ENCODE data around the gene OR14I1. TPM values are rescaled to one million over a fixed set of nuclear protein-coding genes. Genes with fewer than 3 reads are reported as not detected.

Gene OR14I1
- polyA plus RNA-seq, 1 experiment: not detected

DNA sequence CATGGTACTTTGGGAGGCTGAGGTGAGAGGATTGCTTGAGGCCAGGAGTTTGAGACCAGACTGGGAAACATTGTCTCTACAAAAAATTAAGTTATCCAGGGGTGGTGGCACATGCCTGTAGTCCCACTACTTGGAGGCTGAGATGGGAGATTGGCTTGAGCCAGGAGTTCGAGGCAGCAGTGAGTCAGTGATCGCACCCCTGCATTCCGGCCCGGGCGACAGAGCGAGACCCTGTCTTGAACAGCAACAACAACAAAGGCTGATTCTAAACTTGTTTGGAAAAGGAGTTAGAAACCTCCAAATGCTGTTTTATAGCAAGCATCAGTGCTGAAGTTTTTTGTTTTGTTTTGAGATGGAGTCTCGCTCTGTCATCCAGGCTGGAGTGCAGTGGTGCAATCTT, 38.3 kb upstream of the OR14I1 start:
- Histone ChIP-seq H3K9me3 (ENCODE audit: control insufficient read depth, insufficient read depth, low read length) (peaks cover 51% of the 10 kb centered on the region), H3K4me3 (ENCODE audit: low read depth, low read length) (no peak overlapping the region), H3K27ac (ENCODE audit: low read depth, low read length) (no peak overlapping the region), H3K27me3 (ENCODE audit: control insufficient read depth, insufficient read depth, low read length) (no peaks in the 10 kb centered on the region)
- TF ChIP-seq, protein P1, sequence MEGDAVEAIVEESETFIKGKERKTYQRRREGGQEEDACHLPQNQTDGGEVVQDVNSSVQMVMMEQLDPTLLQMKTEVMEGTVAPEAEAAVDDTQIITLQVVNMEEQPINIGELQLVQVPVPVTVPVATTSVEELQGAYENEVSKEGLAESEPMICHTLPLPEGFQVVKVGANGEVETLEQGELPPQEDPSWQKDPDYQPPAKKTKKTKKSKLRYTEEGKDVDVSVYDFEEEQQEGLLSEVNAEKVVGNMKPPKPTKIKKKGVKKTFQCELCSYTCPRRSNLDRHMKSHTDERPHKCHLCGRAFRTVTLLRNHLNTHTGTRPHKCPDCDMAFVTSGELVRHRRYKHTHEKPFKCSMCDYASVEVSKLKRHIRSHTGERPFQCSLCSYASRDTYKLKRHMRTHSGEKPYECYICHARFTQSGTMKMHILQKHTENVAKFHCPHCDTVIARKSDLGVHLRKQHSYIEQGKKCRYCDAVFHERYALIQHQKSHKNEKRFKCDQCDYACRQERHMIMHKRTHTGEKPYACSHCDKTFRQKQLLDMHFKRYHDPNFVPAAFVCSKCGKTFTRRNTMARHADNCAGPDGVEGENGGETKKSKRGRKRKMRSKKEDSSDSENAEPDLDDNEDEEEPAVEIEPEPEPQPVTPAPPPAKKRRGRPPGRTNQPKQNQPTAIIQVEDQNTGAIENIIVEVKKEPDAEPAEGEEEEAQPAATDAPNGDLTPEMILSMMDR (IDR thresholded peaks at IDR 0.05; ENCODE audit: low read depth, low read length): no peak
- no peak for DNase-seq (ENCODE audit: low read depth, low spot score)
- ChIA-PET CTCF (no interaction called here), POLR2A (no interaction called here)

DNA sequence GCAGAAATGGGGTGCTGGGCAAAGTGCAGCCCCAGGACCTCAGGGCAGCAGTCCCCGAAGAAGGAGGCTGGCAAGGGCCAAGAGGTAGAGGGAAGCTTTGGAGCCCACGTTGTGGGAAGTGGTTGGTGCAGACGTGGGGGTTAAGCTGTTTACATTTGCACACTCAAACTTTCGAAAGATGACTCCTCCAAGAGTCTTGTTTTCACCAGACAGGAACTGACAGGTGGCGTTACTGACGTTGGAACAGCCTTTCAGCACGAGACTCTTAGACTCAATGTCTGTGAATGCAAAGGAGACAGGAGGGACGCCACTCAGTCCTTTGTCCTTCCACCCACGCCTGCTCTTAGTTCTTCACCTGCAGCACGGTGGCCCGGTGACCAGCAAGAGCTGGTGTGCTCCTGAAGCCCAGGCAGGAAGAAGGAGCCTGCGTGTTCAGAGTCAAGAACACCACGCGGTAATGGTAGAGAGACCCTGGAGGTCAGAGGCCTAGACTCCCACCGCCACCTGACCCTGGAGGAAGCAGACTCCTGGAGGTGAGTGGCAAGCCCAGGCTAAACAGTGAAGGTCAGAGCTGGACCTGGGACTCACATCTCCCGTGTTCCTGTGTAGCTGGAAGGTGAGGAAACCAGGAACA, 37.1 kb upstream of the OR14I1 start:
- no peak overlapping the region for H3K27ac ChIP-seq (ENCODE audit: low read depth, low read length)
- POLR2A ChIA-PET: no interaction called here
- CTCF ChIA-PET: no interaction called here

DNA sequence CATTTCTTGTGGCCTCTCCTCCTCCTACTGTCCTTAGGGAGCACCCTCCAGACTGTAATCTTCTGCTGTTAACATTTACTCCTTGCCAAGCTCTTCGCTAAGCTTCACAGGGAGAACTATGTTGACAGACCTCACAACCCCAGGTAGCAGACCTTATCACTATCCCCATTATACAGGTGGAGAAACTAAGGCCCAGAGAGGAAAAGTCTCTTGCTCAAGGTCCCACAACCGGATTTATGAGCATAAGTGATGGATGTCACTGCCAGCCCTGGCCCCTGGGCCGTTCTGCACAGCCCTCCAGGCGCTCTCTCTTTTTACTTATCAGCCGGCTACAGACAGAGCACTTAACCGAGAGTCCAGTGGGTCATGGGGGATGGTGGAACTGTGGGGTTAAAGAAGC, 34.9 kb upstream of the OR14I1 start:
- ChIA-PET POLR2A (no interaction called here), CTCF (no interaction called here)
- no peak overlapping the region for H3K27ac ChIP-seq (ENCODE audit: low read depth, low read length)
- H3K9me3 ChIP-seq (ENCODE audit: control insufficient read depth, insufficient read depth, low read length): peaks cover 49% of the 10 kb centered on the region
- H3K4me3 ChIP-seq (ENCODE audit: low read depth, low read length): no peak overlapping the region
- TF ChIP-seq, protein P1 (IDR thresholded peaks at IDR 0.05; ENCODE audit: low read depth, low read length): no peak
- DNase-seq (ENCODE audit: low read depth, low spot score): no peak
- H3K27me3 ChIP-seq (ENCODE audit: control insufficient read depth, insufficient read depth, low read length): no peaks in the 10 kb centered on the region

More for the DNA sequence above, 37.1 kb upstream of the OR14I1 start:
- TF ChIP-seq, protein P1 (IDR thresholded peaks at IDR 0.05; ENCODE audit: low read depth, low read length): no peak
- H3K9me3 ChIP-seq (ENCODE audit: control insufficient read depth, insufficient read depth, low read length): peaks cover 51% of the 10 kb centered on the region
- DNase-seq (ENCODE audit: low read depth, low spot score): no peak
- H3K27me3 ChIP-seq (ENCODE audit: control insufficient read depth, insufficient read depth, low read length): no peaks in the 10 kb centered on the region
- no peak overlapping the region for H3K4me3 ChIP-seq (ENCODE audit: low read depth, low read length)

DNA sequence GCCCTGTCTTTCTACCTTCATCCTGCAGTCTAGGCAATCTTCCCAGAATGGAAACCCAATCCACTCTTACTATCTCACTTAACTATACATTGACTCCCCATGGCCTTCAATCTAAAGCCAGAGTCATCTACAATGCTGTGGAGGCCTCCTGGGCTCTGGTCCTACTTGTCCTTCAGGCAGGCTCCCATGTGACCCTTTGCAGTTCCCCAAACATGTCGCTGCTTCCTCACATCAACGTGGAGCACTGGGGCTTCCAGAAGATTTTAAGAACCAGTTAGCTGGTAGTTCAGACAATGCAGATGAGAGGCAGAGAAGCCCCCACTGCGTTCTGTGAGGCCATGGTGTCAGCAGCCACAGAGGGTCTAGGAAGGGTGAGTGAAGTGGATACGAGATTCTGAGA, 34.4 kb upstream of the OR14I1 start:
- DNase-seq (ENCODE audit: low read depth, low spot score): no peak
- ChIA-PET CTCF (no interaction called here), POLR2A (no interaction called here)
- H3K9me3 ChIP-seq (ENCODE audit: control insufficient read depth, insufficient read depth, low read length): peaks cover 46% of the 10 kb centered on the region
- H3K27ac ChIP-seq (ENCODE audit: low read depth, low read length): no peak overlapping the region
- TF ChIP-seq, protein P1 (IDR thresholded peaks at IDR 0.05; ENCODE audit: low read depth, low read length): no peak
- no peaks in the 10 kb centered on the region for H3K27me3 ChIP-seq (ENCODE audit: control insufficient read depth, insufficient read depth, low read length)
- H3K4me3 ChIP-seq (ENCODE audit: low read depth, low read length): no peak overlapping the region

DNA sequence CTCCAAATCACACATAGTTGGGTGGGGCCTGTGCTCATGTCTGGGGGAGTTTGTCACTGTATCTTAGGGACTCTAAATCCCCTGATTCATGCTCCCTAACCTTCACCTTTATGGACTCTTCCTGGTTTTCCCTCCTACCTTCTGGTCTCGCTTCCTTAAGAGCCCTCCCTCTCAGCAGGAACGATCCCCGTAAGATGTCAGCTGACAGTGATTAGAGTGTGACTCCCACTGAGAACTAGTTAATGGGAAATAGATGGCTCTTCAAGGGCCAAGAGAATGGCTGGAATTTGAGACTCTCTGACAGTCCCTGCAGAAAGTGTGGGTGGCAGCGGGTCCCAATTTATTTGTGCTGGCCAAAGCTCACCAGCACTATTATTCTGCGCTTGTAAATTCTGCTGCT, 31.0 kb upstream of the OR14I1 start:
- Histone ChIP-seq H3K27me3 (ENCODE audit: control insufficient read depth, insufficient read depth, low read length) (no peaks in the 10 kb centered on the region), H3K27ac (ENCODE audit: low read depth, low read length) (no peak overlapping the region), H3K9me3 (ENCODE audit: control insufficient read depth, insufficient read depth, low read length) (peaks cover 27% of the 10 kb centered on the region), H3K4me3 (ENCODE audit: low read depth, low read length) (no peak overlapping the region)
- no peak for DNase-seq (ENCODE audit: low read depth, low spot score)
- POLR2A ChIA-PET: no interaction called here
- TF ChIP-seq, protein P1 (IDR thresholded peaks at IDR 0.05; ENCODE audit: low read depth, low read length): no peak
- CTCF ChIA-PET: no interaction called here
